ENCODE results near the gene ALOXE3. TPM values are rescaled to one million over a fixed set of nuclear protein-coding genes. Genes with fewer than 3 reads are reported as not detected.
A peak's percentile ranks its signal among the peaks of the same experiment; 100 is the strongest.

The ALOXE3 gene
- total RNA-seq, 6 donors from 2014 or later: not detected

GRCh38 chr17:8146381-8147140 is 28.2 kb upstream of the ALOXE3 start:
- peaks cover 14 to 50% (median 18%) of the 10 kb centered on the region in 4 donors for H3K4me1 ChIP-seq
- TF ChIP-seq POLR2AphosphoS5 (IDR thresholded peaks at IDR 0.05) (peak in 1 of 2 donors; percentile 10), EP300 (IDR thresholded peaks at IDR 0.05) (no peak), POLR2A (IDR thresholded peaks at IDR 0.05) (no peak)
- TF ChIP-seq, protein P1, sequence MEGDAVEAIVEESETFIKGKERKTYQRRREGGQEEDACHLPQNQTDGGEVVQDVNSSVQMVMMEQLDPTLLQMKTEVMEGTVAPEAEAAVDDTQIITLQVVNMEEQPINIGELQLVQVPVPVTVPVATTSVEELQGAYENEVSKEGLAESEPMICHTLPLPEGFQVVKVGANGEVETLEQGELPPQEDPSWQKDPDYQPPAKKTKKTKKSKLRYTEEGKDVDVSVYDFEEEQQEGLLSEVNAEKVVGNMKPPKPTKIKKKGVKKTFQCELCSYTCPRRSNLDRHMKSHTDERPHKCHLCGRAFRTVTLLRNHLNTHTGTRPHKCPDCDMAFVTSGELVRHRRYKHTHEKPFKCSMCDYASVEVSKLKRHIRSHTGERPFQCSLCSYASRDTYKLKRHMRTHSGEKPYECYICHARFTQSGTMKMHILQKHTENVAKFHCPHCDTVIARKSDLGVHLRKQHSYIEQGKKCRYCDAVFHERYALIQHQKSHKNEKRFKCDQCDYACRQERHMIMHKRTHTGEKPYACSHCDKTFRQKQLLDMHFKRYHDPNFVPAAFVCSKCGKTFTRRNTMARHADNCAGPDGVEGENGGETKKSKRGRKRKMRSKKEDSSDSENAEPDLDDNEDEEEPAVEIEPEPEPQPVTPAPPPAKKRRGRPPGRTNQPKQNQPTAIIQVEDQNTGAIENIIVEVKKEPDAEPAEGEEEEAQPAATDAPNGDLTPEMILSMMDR (IDR thresholded peaks at IDR 0.05): no peak
- 94 to 96% methylated on average over 12 to 14 of the region's 14 CpGs for WGBS, 2 donors
- no peaks in the 10 kb centered on the region for H3K9me3 ChIP-seq
- DNase-seq: peak in 1 of 2 donors; percentile 42
- H3K27ac ChIP-seq: peak overlapping the region in 3 of 4 donors; percentile 37 to 64 (median 60)
- ATAC-seq (ENCODE audit: low FRiP score in 2 of 2): no peak
- H3K27me3 ChIP-seq: no peaks in the 10 kb centered on the region
- H3K4me3 ChIP-seq: no peak overlapping the region
- peaks cover 86 to 95% (median 92%) of the 10 kb centered on the region in 4 donors for H3K36me3 ChIP-seq

DNA sequence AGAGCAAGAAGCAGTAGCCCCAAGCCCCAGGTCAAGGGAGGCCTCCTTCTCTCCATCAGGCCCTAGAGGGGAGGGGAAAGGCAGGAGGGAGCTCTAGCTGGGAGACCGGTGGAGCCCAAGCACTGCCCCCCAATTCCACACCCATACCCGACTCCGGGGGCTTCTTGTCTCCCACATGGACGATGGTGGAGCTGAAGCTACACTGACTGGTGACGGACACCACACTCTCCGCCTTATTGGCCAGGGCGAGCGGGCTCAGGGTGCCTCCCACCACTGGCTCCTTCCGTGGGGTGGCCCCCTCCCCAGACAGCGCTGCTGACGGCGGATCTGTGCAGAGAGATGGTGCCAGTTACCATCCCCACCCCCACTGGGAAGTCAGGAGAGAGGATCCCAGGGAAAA is 27.5 kb upstream of the ALOXE3 start:
- WGBS, 2 donors: 96% methylated on average over 7 to 12 of the region's 12 CpGs
- DNase-seq (peak in 1 of 2 donors; percentile 65), ATAC-seq (ENCODE audit: low FRiP score in 2 of 2) (no peak)
- peaks cover 92 to 100% (median 100%) of the 10 kb centered on the region in 4 donors for H3K36me3 ChIP-seq
- no peaks in the 10 kb centered on the region for H3K9me3 ChIP-seq
- TF ChIP-seq POLR2AphosphoS5 (IDR thresholded peaks at IDR 0.05) (no peak), EP300 (IDR thresholded peaks at IDR 0.05) (no peak), POLR2A (IDR thresholded peaks at IDR 0.05) (no peak)
- TF ChIP-seq, protein P1 (IDR thresholded peaks at IDR 0.05): no peak
- no peak overlapping the region for H3K4me3 ChIP-seq
- peak overlapping the region in 3 of 4 donors; percentile 37 to 64 (median 60) for H3K27ac ChIP-seq
- H3K4me1 ChIP-seq: peaks cover 12 to 45% (median 17%) of the 10 kb centered on the region in 4 donors
- H3K27me3 ChIP-seq: no peaks in the 10 kb centered on the region

GRCh38 chr17:8144401-8145231 is 26.3 kb upstream of the ALOXE3 start:
- peaks cover 7 to 45% (median 14%) of the 10 kb centered on the region in 4 donors for H3K4me1 ChIP-seq
- DNase-seq: peak in 1 of 2 donors; percentile 62
- no peak overlapping the region for H3K4me3 ChIP-seq
- no peak for ATAC-seq (ENCODE audit: low FRiP score in 2 of 2)
- no peak for TF ChIP-seq EP300 (IDR thresholded peaks at IDR 0.05)
- peak in 1 of 4 donors; percentile 20 for TF ChIP-seq POLR2A (IDR thresholded peaks at IDR 0.05)
- TF ChIP-seq, protein P1 (IDR thresholded peaks at IDR 0.05): no peak
- no peak for TF ChIP-seq POLR2AphosphoS5 (IDR thresholded peaks at IDR 0.05)
- peaks cover 87 to 100% (median 100%) of the 10 kb centered on the region in 4 donors for H3K36me3 ChIP-seq
- no peaks in the 10 kb centered on the region for H3K9me3 ChIP-seq
- H3K27ac ChIP-seq: peak overlapping the region in 1 of 4 donors; percentile 22
- WGBS, 2 donors: 87 to 93% methylated on average over 3 to 15 of the region's 15 CpGs
- no peaks in the 10 kb centered on the region for H3K27me3 ChIP-seq

GRCh38 chr17:8143581-8144400 is 25.5 kb upstream of the ALOXE3 start:
- peaks cover 9 to 47% (median 22%) of the 10 kb centered on the region in 4 donors for H3K4me1 ChIP-seq
- no peaks in the 10 kb centered on the region for H3K27me3 ChIP-seq
- H3K9me3 ChIP-seq: no peaks in the 10 kb centered on the region
- peak in 1 of 2 donors; percentile 86 for DNase-seq
- no peak overlapping the region for H3K4me3 ChIP-seq
- H3K27ac ChIP-seq: peak overlapping the region in 3 of 4 donors; percentile 23 to 56 (median 54)
- peak in 1 of 4 donors; percentile 20 for TF ChIP-seq POLR2A (IDR thresholded peaks at IDR 0.05)
- no peak for TF ChIP-seq POLR2AphosphoS5 (IDR thresholded peaks at IDR 0.05)
- H3K36me3 ChIP-seq: peaks cover 81 to 96% (median 95%) of the 10 kb centered on the region in 4 donors
- ATAC-seq (ENCODE audit: low FRiP score in 2 of 2): no peak
- WGBS, 2 donors: 89 to 94% methylated on average over 20 to 22 of the region's 22 CpGs

All from upper lobe of left lung (tissue), 6 donors.